Right atrium auricular region (tissue), 2 donors: Measurements from ENCODE around the gene CADPS. TPM values are rescaled to one million over a fixed set of nuclear protein-coding genes. Genes with fewer than 3 reads are reported as not detected.
A peak's percentile ranks its signal among the peaks of the same experiment; 100 is the strongest.

Experiments used
- DNase-seq: peaks from one replicate; pipeline ENCODE4 v3.0.0-alpha.2; 2019; ENCODE audit warnings: low spot score
- H3K27ac ChIP-seq, 2 donors: fragments of 200-600 bp; sonication (generic); 1 replicate in 1 of 2; 2 replicates in 1 of 2; pipeline ENCODE4 v1.5.1; 2016 to 2019
- H3K27me3 ChIP-seq, 2 donors: fragments of 200-600 bp; sonication (generic); one replicate each; pipeline versions ENCODE4 v1.5.1 to v1.6.0; 2017 to 2019
- H3K36me3 ChIP-seq: fragments of 200-600 bp; sonication (generic); one replicate; pipeline ENCODE4 v1.5.1; 2016
- H3K4me1 ChIP-seq, 2 donors: fragments of 200-600 bp; sonication (generic); one replicate each; pipeline versions ENCODE4 v1.5.1 to v1.6.0; 2017 to 2019
- H3K4me3 ChIP-seq, 2 donors: fragments of 200-600 bp; sonication (generic); 1 replicate in 1 of 2; 2 replicates in 1 of 2; pipeline ENCODE4 v1.5.1; 2017 to 2019; ENCODE audit warnings: mild to moderate bottlenecking in 1 of 2, moderate library complexity in 1 of 2
- H3K9me3 ChIP-seq, 2 donors: fragments of 200-600 bp; sonication (generic); one replicate each; pipeline ENCODE4 v1.5.1; 2019
- CTCF ChIP-seq, 2 donors: fragments of 200-600 bp; sonication (generic); IDR thresholded peaks; one replicate each; pipeline ENCODE4 v1.5.1; 2019; ENCODE audit warnings: antibody characterized with exemption in 2 of 2
- total RNA-seq, 2 donors: library from RNA; depleted of rRNA; stranded (reverse); fragments of >200 nt; gene quantifications; one replicate each; pipeline ENCODE4 v1.1.0, GENCODE V29; 2016

CADPS gene
- total RNA-seq, 2 donors from 2014 or later, result 16.1 to 48.2 TPM

DNA sequence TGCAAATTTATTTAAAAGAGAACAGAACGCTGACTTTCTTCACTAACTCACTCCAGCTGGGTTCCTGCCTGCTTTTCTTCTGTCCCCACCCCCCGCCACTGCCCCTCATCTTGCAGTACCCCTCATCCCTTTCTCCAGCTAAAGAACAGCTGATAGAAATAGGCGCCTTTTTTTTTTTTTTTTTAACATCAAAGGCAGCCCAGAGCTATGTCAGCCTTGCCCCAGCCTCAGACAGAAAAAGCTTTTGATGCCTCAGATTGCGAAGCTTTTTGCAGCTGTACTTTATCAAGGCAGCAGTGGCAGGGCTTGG is 1.8 kb downstream of the CADPS start:
- Histone ChIP-seq H3K9me3 (no peaks in the 10 kb centered on the region), H3K27ac (peak overlapping the region; percentile 87 to 94), H3K36me3 (no peaks in the 10 kb centered on the region), H3K4me3 (peak overlapping the region; percentile 61 to 62), H3K27me3 (no peaks in the 10 kb centered on the region), H3K4me1 (peaks cover 0 to 19% of the 10 kb centered on the region in 2 donors)
- TF ChIP-seq CTCF (IDR thresholded peaks at IDR 0.05), result no peak
- DNase-seq, result no peak

DNA sequence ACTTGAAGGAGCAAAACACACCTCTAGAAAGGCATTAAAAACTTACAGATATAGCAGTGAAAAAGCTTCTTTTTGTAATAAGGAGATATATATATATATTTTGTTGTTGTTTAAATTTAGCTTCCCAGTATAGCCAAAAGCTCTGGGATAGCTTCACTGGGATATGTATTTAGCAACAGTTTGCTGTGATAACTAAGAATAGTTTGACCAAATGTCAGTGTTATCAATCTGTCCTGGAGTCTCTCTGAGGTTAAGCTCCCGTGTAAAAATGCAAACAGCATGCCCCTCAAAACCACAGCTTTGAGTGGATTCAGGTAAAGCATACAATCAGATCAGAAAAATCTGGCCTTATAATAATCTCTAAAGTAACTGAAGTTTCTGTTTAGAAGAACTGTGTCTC is 2.9 kb downstream of the CADPS start:
- peak overlapping the region in 1 of 2 donors; percentile 5 for H3K4me3 ChIP-seq
- no peaks in the 10 kb centered on the region for H3K27me3 ChIP-seq
- H3K36me3 ChIP-seq, result no peaks in the 10 kb centered on the region
- peak overlapping the region; percentile 87 to 94 for H3K27ac ChIP-seq
- TF ChIP-seq CTCF (IDR thresholded peaks at IDR 0.05), result no peak
- H3K9me3 ChIP-seq, result no peaks in the 10 kb centered on the region
- H3K4me1 ChIP-seq, result peaks cover 0 to 19% of the 10 kb centered on the region in 2 donors
- DNase-seq, result no peak

GRCh38 chr3:62870321-62870720 is 4.9 kb downstream of the CADPS start:
- H3K9me3 ChIP-seq, result no peaks in the 10 kb centered on the region
- no peak for TF ChIP-seq CTCF (IDR thresholded peaks at IDR 0.05)
- H3K4me3 ChIP-seq, result no peak overlapping the region
- H3K4me1 ChIP-seq, result peaks cover 0 to 13% of the 10 kb centered on the region in 2 donors
- no peaks in the 10 kb centered on the region for H3K36me3 ChIP-seq
- no peak overlapping the region for H3K27ac ChIP-seq
- no peaks in the 10 kb centered on the region for H3K27me3 ChIP-seq
- no peak for DNase-seq

GRCh38 chr3:62863648-62864047 is 11.6 kb downstream of the CADPS start:
- no peak for DNase-seq
- no peaks in the 10 kb centered on the region for H3K4me1 ChIP-seq
- no peaks in the 10 kb centered on the region for H3K9me3 ChIP-seq
- no peaks in the 10 kb centered on the region for H3K36me3 ChIP-seq
- H3K4me3 ChIP-seq, result no peak overlapping the region
- H3K27me3 ChIP-seq, result no peaks in the 10 kb centered on the region
- TF ChIP-seq CTCF (IDR thresholded peaks at IDR 0.05), result no peak
- H3K27ac ChIP-seq, result no peak overlapping the region

- H3K9me3 ChIP-seq, result no peaks in the 10 kb centered on the region
- no peak overlapping the region for H3K27ac ChIP-seq
Measured at GRCh38 chr3:62859203-62859791, 15.9 kb downstream of the CADPS start.

More at GRCh38 chr3:62859203-62859791, 15.9 kb downstream of the CADPS start:
- Histone ChIP-seq H3K4me1 (no peaks in the 10 kb centered on the region), H3K4me3 (no peak overlapping the region), H3K27me3 (no peaks in the 10 kb centered on the region), H3K36me3 (no peaks in the 10 kb centered on the region)
- no peak for DNase-seq
- no peak for TF ChIP-seq CTCF (IDR thresholded peaks at IDR 0.05)
